HG03432 (cell line): ENCODE results near the gene EIF2S2.

Experiments used
- ATAC-seq: cut with Tn5 transposase; IDR thresholded peaks from one replicate; pipeline ENCODE4 v1.9.1; 2021; ENCODE audit warnings: mild to moderate bottlenecking, moderate library complexity; ENCODE audit not compliant: unreplicated experiment

Gene EIF2S2

GRCh38 chr20:34090645-34091044 is 21.4 kb downstream of the EIF2S2 start:
- ATAC-seq: no peak

- ATAC-seq: no peak
Measured at GRCh38 chr20:34089655-34090345, 22.2 kb downstream of the EIF2S2 start.

GRCh38 chr20:34089175-34089479 is 22.9 kb downstream of the EIF2S2 start:
- no peak for ATAC-seq

- ATAC-seq: no peak
Measured at GRCh38 chr20:34088305-34089174, 23.5 kb downstream of the EIF2S2 start.

GRCh38 chr20:34085544-34086040 is 26.5 kb downstream of the EIF2S2 start:
- no peak for ATAC-seq

GRCh38 chr20:34084227-34084923 is 27.7 kb downstream of the EIF2S2 start:
- ATAC-seq: no peak

- no peak for ATAC-seq
Measured at GRCh38 chr20:34083781-34084180, 28.3 kb downstream of the EIF2S2 start.

GRCh38 chr20:34083137-34083536 is 28.9 kb downstream of the EIF2S2 start:
- no peak for ATAC-seq

- ATAC-seq: no peak
Measured at GRCh38 chr20:34082232-34082887, 29.7 kb downstream of the EIF2S2 start.

GRCh38 chr20:34079818-34080217 is 32.2 kb downstream of the EIF2S2 start:
- no peak for ATAC-seq

- no peak for ATAC-seq
Measured at GRCh38 chr20:34078540-34078939, 33.5 kb downstream of the EIF2S2 start.

GRCh38 chr20:34076952-34077351 is 35.1 kb downstream of the EIF2S2 start:
- ATAC-seq: no peak

- ATAC-seq: no peak
Measured at GRCh38 chr20:34075647-34076046, 36.4 kb downstream of the EIF2S2 start.

- ATAC-seq: no peak
Measured at GRCh38 chr20:34074101-34074760, 37.8 kb downstream of the EIF2S2 start.

GRCh38 chr20:34072778-34073177 is 39.3 kb downstream of the EIF2S2 start:
- no peak for ATAC-seq

- no peak for ATAC-seq
Measured at GRCh38 chr20:34072076-34072475, 40.0 kb downstream of the EIF2S2 start.

GRCh38 chr20:34070859-34071258 is 41.2 kb downstream of the EIF2S2 start:
- no peak for ATAC-seq

- ATAC-seq: no peak
Measured at GRCh38 chr20:34070079-34070439, 42.0 kb downstream of the EIF2S2 start.

- peak; percentile 74 for ATAC-seq
Measured at GRCh38 chr20:34069341-34070078, 42.5 kb downstream of the EIF2S2 start.

- no peak for ATAC-seq
Measured at GRCh38 chr20:34068001-34068400, 44.0 kb downstream of the EIF2S2 start.
